ENCODE measurements around the gene PIGU. TPM values are rescaled to one million over a fixed set of nuclear protein-coding genes. Genes with fewer than 3 reads are reported as not detected.
A peak's percentile ranks its signal among the peaks of the same experiment; 100 is the strongest.

The PIGU gene
- total and polyA plus RNA-seq, 9 of the 15 experiments (the other 6 are each of a cell fraction or from before 2014, with no cell fraction given) = 6.5 to 100 (median 28.1) TPM

DNA sequence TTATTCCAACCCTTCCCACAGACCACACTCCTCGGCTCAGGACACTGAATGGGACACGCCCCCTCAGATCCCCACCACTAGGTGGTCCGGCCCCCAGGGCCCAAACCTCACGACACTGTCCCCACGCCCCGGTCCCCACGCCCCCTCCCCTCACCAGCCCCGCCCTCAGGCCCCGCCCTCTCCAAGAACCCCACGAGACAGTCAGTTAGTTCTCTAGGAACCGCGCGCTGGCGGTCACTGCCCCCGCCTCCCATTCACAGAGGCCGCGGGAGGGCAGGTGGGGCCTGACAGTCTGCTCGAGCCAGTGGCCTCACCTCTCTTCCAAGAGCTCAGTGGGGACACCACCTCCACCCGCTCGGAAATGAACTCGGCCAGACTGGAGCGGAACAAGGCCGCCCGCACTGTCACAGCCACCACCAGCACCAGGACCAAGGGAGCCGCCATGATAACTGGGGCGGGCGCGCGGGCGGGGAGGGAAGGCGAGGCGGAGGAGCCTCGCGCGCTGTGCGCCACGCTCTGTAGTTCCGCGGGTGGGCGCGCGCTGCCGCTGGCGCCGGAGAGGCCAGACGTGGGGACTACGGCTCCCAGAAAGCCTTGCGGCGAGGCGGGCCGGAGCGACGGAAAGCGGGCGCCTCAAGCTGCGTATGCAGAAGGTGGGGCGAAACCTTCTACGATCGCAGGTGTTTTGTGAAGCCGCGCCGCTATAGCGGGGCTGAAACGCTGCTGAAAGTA is at the start of gene PIGU (continued):
- TF ChIP-seq CXXC5 (CRISPR knock-in tag; IDR thresholded peaks at IDR 0.05) (peak; percentile 99), RBM34 (IDR thresholded peaks at IDR 0.05; ENCODE audit: borderline replicate concordance, insufficient read depth, low read length) (no peak), FOXA3 (CRISPR knock-in tag; conservative IDR thresholded peaks at IDR 0.05 in 1 of 2, IDR thresholded peaks at IDR 0.05 in 1 of 2) (no peak), CTBP1 (IDR thresholded peaks at IDR 0.05; ENCODE audit: borderline replicate concordance) (peak; percentile 83), MBD2 (IDR thresholded peaks at IDR 0.05; ENCODE audit: borderline replicate concordance, low read depth) (peak; percentile 88), SIN3B (IDR thresholded peaks at IDR 0.05; ENCODE audit: low read depth) (peak; percentile 92), MAX (CRISPR knock-in tag; IDR thresholded peaks at IDR 0.05) (peak; percentile 87), CCNT2 (IDR thresholded peaks at IDR 0.05; ENCODE audit: borderline replicate concordance, extremely low read depth, insufficient read length, low read depth, low read length) (peak; percentile 86), RBFOX2 (IDR thresholded peaks at IDR 0.05; ENCODE audit: low read depth, low read length) (peak; percentile 95), ATF1 (CRISPR knock-in tag; IDR thresholded peaks at IDR 0.05) (peak; percentile 84), ATF1 (tag; IDR thresholded peaks at IDR 0.05) (peak; percentile 99), RB1 (IDR thresholded peaks at IDR 0.05; ENCODE audit: low read depth) (peak; percentile 87), HNRNPH1 (optimal IDR thresholded peaks at IDR 0.05; ENCODE audit: low read depth, low read length) (no peak), SLC30A9 (CRISPR knock-in tag; IDR thresholded peaks at IDR 0.05) (no peak), TAF1 (IDR thresholded peaks at IDR 0.05; ENCODE audit: control insufficient read depth, extremely low read depth, insufficient read depth, low read length, severe bottlenecking) (peak; percentile 71), ELF4 (CRISPR knock-in tag; IDR thresholded peaks at IDR 0.05) (no peak), GABPB1 (CRISPR knock-in tag; IDR thresholded peaks at IDR 0.05) (peak; percentile 88), HMGN3 (IDR thresholded peaks at IDR 0.05; ENCODE audit: borderline replicate concordance, extremely low read depth, insufficient read length, low read depth, low read length) (peak; percentile 72), RBBP5 (IDR thresholded peaks at IDR 0.05; ENCODE audit: borderline replicate concordance, insufficient read depth, low read length, poor library complexity, severe bottlenecking) (peak; percentile 88), GABPA (tag; conservative IDR thresholded peaks at IDR 0.05; ENCODE audit: low read depth) (peak; percentile 82)
- TF ChIP-seq, protein P1, sequence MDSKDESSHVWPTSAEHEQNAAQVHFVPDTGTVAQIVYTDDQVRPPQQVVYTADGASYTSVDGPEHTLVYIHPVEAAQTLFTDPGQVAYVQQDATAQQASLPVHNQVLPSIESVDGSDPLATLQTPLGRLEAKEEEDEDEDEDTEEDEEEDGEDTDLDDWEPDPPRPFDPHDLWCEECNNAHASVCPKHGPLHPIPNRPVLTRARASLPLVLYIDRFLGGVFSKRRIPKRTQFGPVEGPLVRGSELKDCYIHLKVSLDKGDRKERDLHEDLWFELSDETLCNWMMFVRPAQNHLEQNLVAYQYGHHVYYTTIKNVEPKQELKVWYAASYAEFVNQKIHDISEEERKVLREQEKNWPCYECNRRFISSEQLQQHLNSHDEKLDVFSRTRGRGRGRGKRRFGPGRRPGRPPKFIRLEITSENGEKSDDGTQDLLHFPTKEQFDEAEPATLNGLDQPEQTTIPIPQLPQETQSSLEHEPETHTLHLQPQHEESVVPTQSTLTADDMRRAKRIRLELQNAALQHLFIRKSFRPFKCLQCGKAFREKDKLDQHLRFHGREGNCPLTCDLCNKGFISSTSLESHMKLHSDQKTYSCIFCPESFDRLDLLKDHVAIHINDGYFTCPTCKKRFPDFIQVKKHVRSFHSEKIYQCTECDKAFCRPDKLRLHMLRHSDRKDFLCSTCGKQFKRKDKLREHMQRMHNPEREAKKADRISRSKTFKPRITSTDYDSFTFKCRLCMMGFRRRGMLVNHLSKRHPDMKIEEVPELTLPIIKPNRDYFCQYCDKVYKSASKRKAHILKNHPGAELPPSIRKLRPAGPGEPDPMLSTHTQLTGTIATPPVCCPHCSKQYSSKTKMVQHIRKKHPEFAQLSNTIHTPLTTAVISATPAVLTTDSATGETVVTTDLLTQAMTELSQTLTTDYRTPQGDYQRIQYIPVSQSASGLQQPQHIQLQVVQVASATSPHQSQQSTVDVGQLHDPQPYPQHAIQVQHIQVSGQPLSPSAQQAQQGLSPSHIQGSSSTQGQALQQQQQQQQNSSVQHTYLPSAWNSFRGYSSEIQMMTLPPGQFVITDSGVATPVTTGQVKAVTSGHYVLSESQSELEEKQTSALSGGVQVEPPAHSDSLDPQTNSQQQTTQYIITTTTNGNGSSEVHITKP (IDR thresholded peaks at IDR 0.05; ENCODE audit: partially characterized antibody) = peak; percentile 65
- TF ChIP-seq, protein P2, sequence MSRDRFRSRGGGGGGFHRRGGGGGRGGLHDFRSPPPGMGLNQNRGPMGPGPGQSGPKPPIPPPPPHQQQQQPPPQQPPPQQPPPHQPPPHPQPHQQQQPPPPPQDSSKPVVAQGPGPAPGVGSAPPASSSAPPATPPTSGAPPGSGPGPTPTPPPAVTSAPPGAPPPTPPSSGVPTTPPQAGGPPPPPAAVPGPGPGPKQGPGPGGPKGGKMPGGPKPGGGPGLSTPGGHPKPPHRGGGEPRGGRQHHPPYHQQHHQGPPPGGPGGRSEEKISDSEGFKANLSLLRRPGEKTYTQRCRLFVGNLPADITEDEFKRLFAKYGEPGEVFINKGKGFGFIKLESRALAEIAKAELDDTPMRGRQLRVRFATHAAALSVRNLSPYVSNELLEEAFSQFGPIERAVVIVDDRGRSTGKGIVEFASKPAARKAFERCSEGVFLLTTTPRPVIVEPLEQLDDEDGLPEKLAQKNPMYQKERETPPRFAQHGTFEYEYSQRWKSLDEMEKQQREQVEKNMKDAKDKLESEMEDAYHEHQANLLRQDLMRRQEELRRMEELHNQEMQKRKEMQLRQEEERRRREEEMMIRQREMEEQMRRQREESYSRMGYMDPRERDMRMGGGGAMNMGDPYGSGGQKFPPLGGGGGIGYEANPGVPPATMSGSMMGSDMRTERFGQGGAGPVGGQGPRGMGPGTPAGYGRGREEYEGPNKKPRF (IDR thresholded peaks at IDR 0.05; ENCODE audit: low read depth, low read length) = no peak

Measured in K562 (cell line).